Activated T-cell treated with anti-CD3 and anti-CD28 coated beads, Interleukin-2, amount 50 U/mL, for 1 hour (primary cell): ENCODE results near the gene BLOC1S6.

Experiments
- DNase-seq: peaks from one replicate; pipeline ENCODE4 v3.0.0-alpha.2; 2020

BLOC1S6 gene

GRCh38 chr15:45587095-45587862 lies at the start of gene BLOC1S6:
TSS of gene BLOC1S6 (plus strand) at chr15:45587379. CDS start at chr15:45587444, 65 bp downstream.
- peak; percentile 91 for DNase-seq

GRCh38 chr15:45539680-45540079 lies 47.5 kb upstream of the BLOC1S6 start:
- no peak for DNase-seq

- DNase-seq, result no peak
These were observed 46.6 kb upstream of the BLOC1S6 start for GRCh38 chr15:45540531-45540930.

GRCh38 chr15:45543051-45543450 lies 44.1 kb upstream of the BLOC1S6 start:
- DNase-seq, result no peak

GRCh38 chr15:45544266-45545023 lies 42.7 kb upstream of the BLOC1S6 start:
- no peak for DNase-seq

- DNase-seq, result no peak
These were observed 40.4 kb upstream of the BLOC1S6 start for GRCh38 chr15:45546789-45547188.

GRCh38 chr15:45548753-45549520 lies 38.2 kb upstream of the BLOC1S6 start:
- DNase-seq, result no peak

GRCh38 chr15:45549541-45550220 lies 37.5 kb upstream of the BLOC1S6 start:
- no peak for DNase-seq

GRCh38 chr15:45550436-45550835 lies 36.7 kb upstream of the BLOC1S6 start:
- DNase-seq, result no peak

GRCh38 chr15:45551676-45552075 lies 35.5 kb upstream of the BLOC1S6 start:
- no peak for DNase-seq

- no peak for DNase-seq
These were observed 31.1 kb upstream of the BLOC1S6 start for GRCh38 chr15:45555934-45556608.

- no peak for DNase-seq
These were observed 14.6 kb upstream of the BLOC1S6 start for GRCh38 chr15:45572617-45573016.

GRCh38 chr15:45573961-45574629 lies 13.1 kb upstream of the BLOC1S6 start:
- peak; percentile 25 for DNase-seq

- DNase-seq, result no peak
These were observed 5.3 kb upstream of the BLOC1S6 start for GRCh38 chr15:45581919-45582318.

- DNase-seq, result no peak
These were observed 3.2 kb upstream of the BLOC1S6 start for GRCh38 chr15:45583731-45584639.

- DNase-seq, result no peak
These were observed 1.9 kb upstream of the BLOC1S6 start for GRCh38 chr15:45585069-45585791.

GRCh38 chr15:45586125-45586524 lies 1.1 kb upstream of the BLOC1S6 start:
- no peak for DNase-seq

GRCh38 chr15:45586601-45587094 lies 531 bp upstream of the BLOC1S6 start:
- DNase-seq, result no peak

- no peak for DNase-seq
These were observed 638 bp downstream of the BLOC1S6 start for GRCh38 chr15:45587863-45588170.
